Measurements from ENCODE around the gene WDPCP.

DNA sequence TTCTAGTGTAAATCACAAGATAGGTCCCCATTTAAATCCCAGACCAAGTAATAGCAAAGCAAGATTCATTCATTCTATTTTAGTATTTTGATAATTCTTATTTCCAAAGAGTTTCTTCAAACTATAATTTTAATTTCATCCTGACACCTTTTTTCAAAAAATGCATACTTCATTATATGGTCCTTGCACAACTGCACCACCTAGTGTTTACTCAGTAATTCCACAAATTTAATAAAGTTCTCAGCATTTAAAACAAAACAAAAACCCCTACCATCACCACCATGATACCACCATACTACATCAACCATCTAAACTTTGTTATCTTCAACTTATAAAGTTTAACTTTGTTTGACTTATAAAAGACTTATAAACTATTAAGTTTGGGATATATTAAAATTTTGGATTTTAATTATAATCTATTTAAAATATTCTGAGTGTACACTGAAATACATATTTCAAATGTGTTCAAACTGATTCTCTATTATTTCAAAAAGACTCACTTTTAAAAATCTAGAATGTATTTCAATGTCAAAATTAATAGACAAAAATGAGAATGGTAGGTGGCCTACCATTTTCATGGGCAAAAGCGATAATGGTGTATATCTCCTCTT is 44.2 kb downstream of the WDPCP start:
- TF ChIP-seq FOSL1 (IDR thresholded peaks at IDR 0.05; ENCODE audit: insufficient read depth, low read depth, low read length) (no peak), JUND (IDR thresholded peaks at IDR 0.05; ENCODE audit: low read length) (no peak)
- TF ChIP-seq, protein P1, sequence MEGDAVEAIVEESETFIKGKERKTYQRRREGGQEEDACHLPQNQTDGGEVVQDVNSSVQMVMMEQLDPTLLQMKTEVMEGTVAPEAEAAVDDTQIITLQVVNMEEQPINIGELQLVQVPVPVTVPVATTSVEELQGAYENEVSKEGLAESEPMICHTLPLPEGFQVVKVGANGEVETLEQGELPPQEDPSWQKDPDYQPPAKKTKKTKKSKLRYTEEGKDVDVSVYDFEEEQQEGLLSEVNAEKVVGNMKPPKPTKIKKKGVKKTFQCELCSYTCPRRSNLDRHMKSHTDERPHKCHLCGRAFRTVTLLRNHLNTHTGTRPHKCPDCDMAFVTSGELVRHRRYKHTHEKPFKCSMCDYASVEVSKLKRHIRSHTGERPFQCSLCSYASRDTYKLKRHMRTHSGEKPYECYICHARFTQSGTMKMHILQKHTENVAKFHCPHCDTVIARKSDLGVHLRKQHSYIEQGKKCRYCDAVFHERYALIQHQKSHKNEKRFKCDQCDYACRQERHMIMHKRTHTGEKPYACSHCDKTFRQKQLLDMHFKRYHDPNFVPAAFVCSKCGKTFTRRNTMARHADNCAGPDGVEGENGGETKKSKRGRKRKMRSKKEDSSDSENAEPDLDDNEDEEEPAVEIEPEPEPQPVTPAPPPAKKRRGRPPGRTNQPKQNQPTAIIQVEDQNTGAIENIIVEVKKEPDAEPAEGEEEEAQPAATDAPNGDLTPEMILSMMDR (IDR thresholded peaks at IDR 0.05; ENCODE audit: control extremely low read depth in 1 of 3, insufficient read depth in 1 of 3, low read depth in 1 of 3, low read length in 3 of 3): peak in 2 of 3 experiments; percentile 5 to 19; a peak in 2 of 4 replicates
- TF ChIP-seq, protein P2, sequence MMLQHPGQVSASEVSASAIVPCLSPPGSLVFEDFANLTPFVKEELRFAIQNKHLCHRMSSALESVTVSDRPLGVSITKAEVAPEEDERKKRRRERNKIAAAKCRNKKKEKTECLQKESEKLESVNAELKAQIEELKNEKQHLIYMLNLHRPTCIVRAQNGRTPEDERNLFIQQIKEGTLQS (IDR thresholded peaks at IDR 0.05; ENCODE audit: insufficient read depth, low read depth, low read length): no peak
